ENCODE results near the gene CMTM7. TPM values are rescaled to one million over a fixed set of nuclear protein-coding genes. Genes with fewer than 3 reads are reported as not detected.
"Not testable (repeated sequence)": the region's sequence is repeated elsewhere in the genome, so short reads cannot be mapped to it uniquely, and the experiment has no call there.

The CMTM7 gene
- total RNA-seq, 1 donor = 10.1 TPM

GRCh38 chr3:32470362-32470761, 78.7 kb downstream of the CMTM7 start:
- no peak overlapping the region for H3K4me3 ChIP-seq (ENCODE audit: low read depth, low read length)
- DNase-seq (ENCODE audit: low read depth) = no peak
- no peak for TF ChIP-seq CTCF (IDR thresholded peaks at IDR 0.05; ENCODE audit: insufficient read depth, low read length)

GRCh38 chr3:32471246-32471645, 79.6 kb downstream of the CMTM7 start:
- no peak for TF ChIP-seq CTCF (IDR thresholded peaks at IDR 0.05; ENCODE audit: insufficient read depth, low read length)
- no peak overlapping the region for H3K4me3 ChIP-seq (ENCODE audit: low read depth, low read length)
- no peak for DNase-seq (ENCODE audit: low read depth)

GRCh38 chr3:32472151-32472550, 80.5 kb downstream of the CMTM7 start:
- DNase-seq (ENCODE audit: low read depth); H3K4me3 ChIP-seq (ENCODE audit: low read depth, low read length): not testable (repeated sequence)

GRCh38 chr3:32474201-32474600, 82.5 kb downstream of the CMTM7 start:
- H3K4me3 ChIP-seq (ENCODE audit: low read depth, low read length) = no peak overlapping the region
- DNase-seq (ENCODE audit: low read depth) = no peak
- TF ChIP-seq CTCF (IDR thresholded peaks at IDR 0.05; ENCODE audit: insufficient read depth, low read length) = no peak

GRCh38 chr3:32480604-32481003, 89.0 kb downstream of the CMTM7 start:
- no peak for TF ChIP-seq CTCF (IDR thresholded peaks at IDR 0.05; ENCODE audit: insufficient read depth, low read length)
- DNase-seq (ENCODE audit: low read depth) = peak; percentile 64
- H3K4me3 ChIP-seq (ENCODE audit: low read depth, low read length) = no peak overlapping the region

GRCh38 chr3:32481791-32482631, 90.4 kb downstream of the CMTM7 start:
- no peak for TF ChIP-seq CTCF (IDR thresholded peaks at IDR 0.05; ENCODE audit: insufficient read depth, low read length)
- DNase-seq (ENCODE audit: low read depth) = no peak
- H3K4me3 ChIP-seq (ENCODE audit: low read depth, low read length) = no peak overlapping the region

- H3K4me3 ChIP-seq (ENCODE audit: low read depth, low read length) = no peak overlapping the region
- no peak for DNase-seq (ENCODE audit: low read depth)
- TF ChIP-seq CTCF (IDR thresholded peaks at IDR 0.05; ENCODE audit: insufficient read depth, low read length) = no peak
Measured at GRCh38 chr3:32482693-32483092, 91.0 kb downstream of the CMTM7 start.
